ENCODE data around the gene TSPAN2. TPM values are rescaled to one million over a fixed set of nuclear protein-coding genes. Genes with fewer than 3 reads are reported as not detected.

The TSPAN2 gene
- total RNA-seq, 2 donors from 2014 or later: 2.6 to 4.0 TPM

- Histone ChIP-seq H3K4me1 (no peaks in the 10 kb centered on the region), H3K36me3 (replicated peaks in 1 of 2; ENCODE audit: insufficient read depth in 1 of 2, low read depth in 2 of 2) (no peaks in the 10 kb centered on the region), H3K4me3 (no peak overlapping the region), H3K27me3 (no peaks in the 10 kb centered on the region), H3K27ac (no peak overlapping the region), H3K9me3 (no peaks in the 10 kb centered on the region)
- intact Hi-C loops (cut with DNase I): no loop called here
- no peak for DNase-seq
- WGBS, 2 donors: 60 to 67% methylated on average over 1 of the region's 1 CpG
- no peak for TF ChIP-seq POLR2A (IDR thresholded peaks at IDR 0.05)
- TF ChIP-seq, protein P1, sequence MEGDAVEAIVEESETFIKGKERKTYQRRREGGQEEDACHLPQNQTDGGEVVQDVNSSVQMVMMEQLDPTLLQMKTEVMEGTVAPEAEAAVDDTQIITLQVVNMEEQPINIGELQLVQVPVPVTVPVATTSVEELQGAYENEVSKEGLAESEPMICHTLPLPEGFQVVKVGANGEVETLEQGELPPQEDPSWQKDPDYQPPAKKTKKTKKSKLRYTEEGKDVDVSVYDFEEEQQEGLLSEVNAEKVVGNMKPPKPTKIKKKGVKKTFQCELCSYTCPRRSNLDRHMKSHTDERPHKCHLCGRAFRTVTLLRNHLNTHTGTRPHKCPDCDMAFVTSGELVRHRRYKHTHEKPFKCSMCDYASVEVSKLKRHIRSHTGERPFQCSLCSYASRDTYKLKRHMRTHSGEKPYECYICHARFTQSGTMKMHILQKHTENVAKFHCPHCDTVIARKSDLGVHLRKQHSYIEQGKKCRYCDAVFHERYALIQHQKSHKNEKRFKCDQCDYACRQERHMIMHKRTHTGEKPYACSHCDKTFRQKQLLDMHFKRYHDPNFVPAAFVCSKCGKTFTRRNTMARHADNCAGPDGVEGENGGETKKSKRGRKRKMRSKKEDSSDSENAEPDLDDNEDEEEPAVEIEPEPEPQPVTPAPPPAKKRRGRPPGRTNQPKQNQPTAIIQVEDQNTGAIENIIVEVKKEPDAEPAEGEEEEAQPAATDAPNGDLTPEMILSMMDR (IDR thresholded peaks at IDR 0.05): no peak
- ATAC-seq: no peak
Measured at GRCh38 chr1:115133440-115133839, 44.1 kb upstream of the TSPAN2 start.

DNA sequence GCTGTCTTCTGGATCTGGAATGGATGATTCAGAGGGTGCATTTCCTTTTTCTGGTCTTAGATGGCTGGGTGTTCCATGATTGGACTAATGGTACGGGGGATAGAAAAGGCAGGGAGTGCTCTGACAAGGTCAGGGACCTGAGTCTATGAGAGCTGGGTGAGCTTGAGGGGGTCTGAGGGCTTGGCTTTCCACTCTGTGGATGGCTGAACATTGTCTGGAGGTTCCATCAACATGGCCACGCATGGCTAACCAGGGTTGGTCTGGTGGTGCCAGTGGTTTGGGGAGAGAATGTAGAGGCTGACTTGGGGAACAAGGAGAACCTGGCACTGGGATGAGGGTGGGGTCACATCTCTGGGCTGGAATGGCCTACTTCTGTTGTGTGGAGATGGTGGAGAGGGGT is 41.5 kb upstream of the TSPAN2 start:
- H3K36me3 ChIP-seq (replicated peaks in 1 of 2; ENCODE audit: insufficient read depth in 1 of 2, low read depth in 2 of 2): no peaks in the 10 kb centered on the region
- TF ChIP-seq POLR2A (IDR thresholded peaks at IDR 0.05): no peak
- TF ChIP-seq, protein P1 (IDR thresholded peaks at IDR 0.05): no peak
- H3K4me1 ChIP-seq: no peaks in the 10 kb centered on the region
- intact Hi-C loops (cut with DNase I): no loop called here
- no peaks in the 10 kb centered on the region for H3K27me3 ChIP-seq
- no peaks in the 10 kb centered on the region for H3K9me3 ChIP-seq
- ATAC-seq (no peak), DNase-seq (no peak)
- no peak overlapping the region for H3K27ac ChIP-seq
- no peak overlapping the region for H3K4me3 ChIP-seq
- 86 to 89% methylated on average over 2 of the region's 2 CpGs for WGBS, 2 donors

- no peaks in the 10 kb centered on the region for H3K36me3 ChIP-seq (replicated peaks in 1 of 2; ENCODE audit: insufficient read depth in 1 of 2, low read depth in 2 of 2)
- H3K27me3 ChIP-seq: no peaks in the 10 kb centered on the region
- H3K4me1 ChIP-seq: no peaks in the 10 kb centered on the region
- 65 to 74% methylated on average over 6 of the region's 6 CpGs for WGBS, 2 donors
- no peak for DNase-seq
- no peak overlapping the region for H3K4me3 ChIP-seq
- TF ChIP-seq, protein P1 (IDR thresholded peaks at IDR 0.05): no peak
- no peak for TF ChIP-seq POLR2A (IDR thresholded peaks at IDR 0.05)
- no peak for ATAC-seq
- no peaks in the 10 kb centered on the region for H3K9me3 ChIP-seq
- H3K27ac ChIP-seq: no peak overlapping the region
- intact Hi-C loops (cut with DNase I): no loop called here
Measured at GRCh38 chr1:115129071-115129640, 39.9 kb upstream of the TSPAN2 start.

- Histone ChIP-seq H3K9me3 (peaks cover 0 to 9% (median 0%) of the 10 kb centered on the region in 3 donors), H3K4me1 (no peaks in the 10 kb centered on the region), H3K27me3 (no peaks in the 10 kb centered on the region), H3K36me3 (replicated peaks in 1 of 2; ENCODE audit: insufficient read depth in 1 of 2, low read depth in 2 of 2) (no peaks in the 10 kb centered on the region), H3K4me3 (no peak overlapping the region), H3K27ac (no peak overlapping the region)
- intact Hi-C loops (cut with DNase I): no loop called here
- no peak for ATAC-seq
- 96 to 100% methylated on average over 1 of the region's 1 CpG for WGBS, 2 donors
- no peak for DNase-seq
- TF ChIP-seq, protein P1 (IDR thresholded peaks at IDR 0.05): no peak
- TF ChIP-seq POLR2A (IDR thresholded peaks at IDR 0.05): no peak
Measured at GRCh38 chr1:115127539-115127938, 38.2 kb upstream of the TSPAN2 start.

DNA sequence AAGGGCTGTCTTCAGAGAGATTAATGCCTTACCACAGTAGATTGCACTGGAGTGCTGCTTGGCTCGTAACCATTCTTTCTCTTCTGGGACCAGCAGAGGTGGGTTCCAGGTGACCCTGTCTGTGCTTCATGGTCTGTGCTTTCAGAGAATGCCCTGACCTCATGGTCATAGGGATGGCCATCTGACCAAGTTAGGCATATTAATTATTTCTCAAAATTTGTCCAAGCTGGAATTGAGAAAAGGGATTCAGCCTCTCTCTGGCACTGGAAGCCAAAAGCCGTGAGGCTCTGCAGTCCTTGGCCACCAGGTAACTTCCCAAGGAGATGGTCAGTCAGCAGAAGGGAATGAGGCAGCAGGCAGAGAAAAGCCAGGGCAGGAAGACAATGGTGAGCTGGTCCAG is 37.2 kb upstream of the TSPAN2 start:
- Histone ChIP-seq H3K4me3 (no peak overlapping the region), H3K4me1 (no peaks in the 10 kb centered on the region), H3K27ac (no peak overlapping the region), H3K9me3 (peaks cover 0 to 19% (median 0%) of the 10 kb centered on the region in 3 donors), H3K36me3 (replicated peaks in 1 of 2; ENCODE audit: insufficient read depth in 1 of 2, low read depth in 2 of 2) (no peaks in the 10 kb centered on the region), H3K27me3 (no peaks in the 10 kb centered on the region)
- WGBS, 2 donors: 66 to 86% methylated on average over 2 of the region's 2 CpGs
- TF ChIP-seq, protein P1 (IDR thresholded peaks at IDR 0.05): no peak
- TF ChIP-seq POLR2A (IDR thresholded peaks at IDR 0.05): no peak
- intact Hi-C loops (cut with DNase I): no loop called here
- ATAC-seq (no peak), DNase-seq (no peak)

Measured in body of pancreas (tissue), 4 donors.